GM12878 (cell line): ENCODE results near the gene CHMP4B.

ENCODE experiments used
- CHD4 ChIP-seq: fragments of 200-600 bp; sonication (generic); IDR thresholded peaks from 2 replicates; pipeline ENCODE4 v1.6.1; 2016; ENCODE audit warnings: mild to moderate bottlenecking
- CTCF ChIP-seq, 3 experiments: IDR thresholded peaks in 2 of 3; conservative IDR thresholded peaks in 1 of 3; 2 replicates each; pipeline ENCODE4 v1.5.1; 2011; ENCODE audit warnings: low read depth in 3 of 3, low read length in 3 of 3, mild to moderate bottlenecking in 3 of 3, control low read depth in 2 of 3, moderate library complexity in 2 of 3, inconsistent platforms in 1 of 3, mixed read lengths in 1 of 3; ENCODE audit not compliant: control insufficient read depth in 2 of 3, insufficient read depth in 1 of 3; ENCODE audit errors: extremely low read depth in 1 of 3
- POLR2A ChIP-seq: IDR thresholded peaks from 2 replicates; pipeline ENCODE4 v1.6.1; 2011; ENCODE audit warnings: low read depth, mild to moderate bottlenecking, low read length
- POLR2AphosphoS5 ChIP-seq: IDR thresholded peaks from 2 replicates; pipeline ENCODE4 v1.6.1; 2011; ENCODE audit warnings: mild to moderate bottlenecking, low read length, inconsistent platforms
- RB1 ChIP-seq: fragments of 450-650 bp; formaldehyde crosslinking; IDR thresholded peaks from 2 replicates; pipeline ENCODE4 v1.6.1; 2017; ENCODE audit warnings: mild to moderate bottlenecking, borderline replicate concordance
- SP1 ChIP-seq: IDR thresholded peaks from one replicate; pipeline ENCODE4 v1.6.1; 2011; ENCODE audit warnings: low read depth, low read length

GRCh38 chr20:33771938-33772337 lies 39.2 kb upstream of the CHMP4B start:
- TF ChIP-seq POLR2AphosphoS5 (no peak), POLR2A (no peak), RB1 (no peak), CTCF (IDR thresholded peaks at IDR 0.05 in 2 of 3, conservative IDR thresholded peaks at IDR 0.05 in 1 of 3; ENCODE audit: control insufficient read depth in 2 of 3, extremely low read depth in 1 of 3, insufficient read depth in 1 of 3, low read depth in 3 of 3, low read length in 3 of 3) (no peak), CHD4 (no peak), SP1 (no peak)
